Panc1 (cell line): ENCODE measurements around the gene NUDT6.

Source experiments
- CTCF ChIP-seq: fragments of 450-650 bp; IDR thresholded peaks from 2 replicates; pipeline ENCODE4 v1.5.1; 2017; ENCODE audit warnings: mild to moderate bottlenecking
- POLR2AphosphoS5 ChIP-seq: IDR thresholded peaks from 2 replicates; pipeline ENCODE4 v1.6.1; 2012; ENCODE audit warnings: mild to moderate bottlenecking, low read depth, low read length, moderate library complexity
- REST ChIP-seq, 2 experiments: IDR thresholded peaks; 2 replicates each; pipeline ENCODE4 v1.6.1; 2011 to 2012; ENCODE audit warnings: low read depth in 2 of 2, control low read depth in 1 of 2, low read length in 1 of 2, mild to moderate bottlenecking in 1 of 2, moderate library complexity in 1 of 2; ENCODE audit not compliant: insufficient read depth in 1 of 2
- SIN3A ChIP-seq: IDR thresholded peaks from 2 replicates; pipeline ENCODE4 v1.6.1; 2012; ENCODE audit warnings: low read depth, mild to moderate bottlenecking, low read length, moderate library complexity, borderline replicate concordance; ENCODE audit not compliant: insufficient read depth
- TCF7L2 ChIP-seq: IDR thresholded peaks from 2 replicates; pipeline ENCODE4 v1.6.1; 2011; ENCODE audit warnings: mild to moderate bottlenecking, low read depth, low read length, inconsistent platforms

GRCh38 chr4:122903766-122904288, 18.6 kb downstream of the NUDT6 start:
- TF ChIP-seq CTCF (no peak), POLR2AphosphoS5 (no peak), SIN3A (no peak), REST (IDR thresholded peaks at IDR 0.05; ENCODE audit: insufficient read depth in 1 of 2, low read depth in 2 of 2, low read length in 1 of 2) (no peak), TCF7L2 (no peak)
